Common myeloid progenitor, CD34-positive (primary cell): ENCODE data around the gene VPS4A.
A peak's percentile ranks its signal among the peaks of the same experiment; 100 is the strongest.

Source experiments
- CTCF ChIA-PET: fragments of 350-600 bp; sonication (Branson Sonifier 250); formaldehyde crosslinking; loops from one replicate; lab custom pipeline; 2021; ENCODE audit warnings: antibody characterized with exemption; lab: Charles Lee
- POLR2A ChIA-PET: fragments of 350-600 bp; sonication (Branson Sonifier 250); formaldehyde crosslinking; loops from one replicate; lab custom pipeline; 2021; ENCODE audit warnings: antibody characterized with exemption; lab: Charles Lee
- DNase-seq, 3 donors: peaks; one replicate each; pipeline versions ENCODE4 v3.0.0 to v3.0.0-alpha.2; 2013
- H3K27ac ChIP-seq, 2 experiments: 1 replicate in 1 of 2; 2 replicates in 1 of 2; pipeline ENCODE4 v1.7.0; 2013; ENCODE audit warnings: inconsistent platforms in 2 of 2, low read length in 2 of 2, mild to moderate bottlenecking in 2 of 2, low read depth in 1 of 2, moderate library complexity in 1 of 2; ENCODE audit not compliant: severe bottlenecking in 2 of 2, insufficient read depth in 1 of 2, poor library complexity in 1 of 2
- H3K27me3 ChIP-seq, 5 experiments: replicated peaks in 2 of 5; 1 replicate in 3 of 5; 2 replicates in 2 of 5; pipeline versions ENCODE4 v1.6.1 to v1.7.0; 2013; ENCODE audit warnings: low read length in 4 of 5, mild to moderate bottlenecking in 2 of 5, moderate library complexity in 2 of 5, inconsistent platforms in 1 of 5; ENCODE audit not compliant: insufficient read depth in 5 of 5, control insufficient read depth in 4 of 5
- H3K36me3 ChIP-seq, 4 experiments: 1 replicate in 2 of 4; 2 replicates in 2 of 4; pipeline versions ENCODE4 v1.6.1 to v1.7.0; 2013; ENCODE audit warnings: low read length in 3 of 4, control low read depth in 1 of 4, mild to moderate bottlenecking in 1 of 4; ENCODE audit not compliant: control insufficient read depth in 4 of 4, insufficient read depth in 4 of 4
- H3K4me1 ChIP-seq, 4 experiments: 1 replicate in 3 of 4; 2 replicates in 1 of 4; pipeline versions ENCODE4 v1.6.1 to v1.7.1; 2013; ENCODE audit warnings: low read length in 3 of 4, mild to moderate bottlenecking in 3 of 4, control low read depth in 1 of 4, inconsistent platforms in 1 of 4, moderate library complexity in 1 of 4; ENCODE audit not compliant: control insufficient read depth in 4 of 4, insufficient read depth in 4 of 4; ENCODE audit errors: control extremely low read depth in 1 of 4
- H3K4me3 ChIP-seq, 7 experiments: 1 replicate in 4 of 7; 2 replicates in 3 of 7; pipeline versions ENCODE4 v1.5.1 to v1.7.0; 2013; ENCODE audit warnings: mild to moderate bottlenecking in 7 of 7, low read length in 6 of 7, moderate library complexity in 6 of 7, inconsistent platforms in 2 of 7, low read depth in 2 of 7, control low read depth in 1 of 7; ENCODE audit not compliant: insufficient read depth in 4 of 7, control insufficient read depth in 1 of 7; ENCODE audit errors: extremely low read depth in 1 of 7
- H3K9me3 ChIP-seq, 5 experiments: 1 replicate in 4 of 5; 2 replicates in 1 of 5; pipeline versions ENCODE4 v1.6.1 to v1.7.1; 2013; ENCODE audit warnings: low read length in 4 of 5, mild to moderate bottlenecking in 2 of 5, inconsistent platforms in 1 of 5, low read depth in 1 of 5, moderate library complexity in 1 of 5; ENCODE audit not compliant: control insufficient read depth in 4 of 5, insufficient read depth in 2 of 5; ENCODE audit errors: control extremely low read depth in 1 of 5
- WGBS: methylation state at CpG from one replicate; pipeline ENCODE4 v1.1.5; 2013; ENCODE audit not compliant: insufficient coverage; 5-methylcytosine and 5-hydroxymethylcytosine counted together

Gene VPS4A

DNA sequence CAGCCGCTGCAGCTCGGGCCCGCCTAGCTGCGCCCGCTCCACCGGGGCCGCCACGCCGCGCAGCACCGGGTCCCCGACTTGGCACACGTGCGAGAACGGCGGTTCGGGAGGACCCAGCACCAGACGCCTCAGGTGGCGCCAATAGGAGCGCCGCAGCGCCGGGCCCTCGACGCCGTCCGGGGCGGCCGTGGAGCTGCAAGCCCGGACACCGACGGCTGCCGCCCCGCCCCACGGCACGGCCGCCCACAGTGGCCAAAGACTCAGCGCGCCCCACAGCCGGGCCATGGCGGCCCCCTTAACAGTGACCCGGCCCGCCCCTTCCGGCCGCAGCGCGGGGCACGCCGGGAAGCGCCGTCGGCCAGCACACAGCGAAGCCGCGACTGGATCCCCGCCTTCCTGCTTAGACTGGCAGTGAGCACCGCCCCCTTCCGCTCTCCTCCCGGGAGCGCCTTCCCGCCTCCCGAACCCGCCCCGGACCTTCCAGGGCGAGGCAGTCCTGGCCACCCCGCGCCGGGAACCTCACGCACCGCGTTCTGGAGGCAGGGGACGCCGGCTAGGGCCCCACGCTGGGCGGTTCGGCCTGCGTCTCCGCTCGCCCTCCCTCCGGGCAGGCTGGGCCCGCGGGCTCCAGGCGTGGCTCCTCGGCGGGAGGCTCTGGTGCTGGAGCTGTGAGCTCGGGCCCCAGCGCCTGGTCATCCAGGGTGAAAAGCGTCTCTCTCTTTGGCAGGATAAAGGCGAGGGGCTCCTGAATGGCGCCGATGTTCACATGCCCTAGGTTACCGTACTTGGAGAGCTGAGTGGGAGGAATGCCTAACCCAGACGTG is 19.3 kb downstream of the VPS4A start, which contains the start of gene PDF:
Gene PDF (minus strand): TSS at position 303 of the 824 bp plus-strand sequence. CDS start 18 bp downstream, at position 285.
- H3K27me3 ChIP-seq, result no peaks in the 10 kb centered on the region
- DNase-seq, result peak; percentile 75 to 85 (median 77)
- H3K27ac ChIP-seq, result peak within 1 kb of the TSS; percentile 33 to 83
- POLR2A ChIA-PET, result interaction anchor here (0.6 to 1.7 kb wide), 3 partner anchors 8 to 322 kb away, joined by 3 to 6 read pairs (median 3); partner anchors contain the start of genes COG8 and NIP7
- peaks cover 25 to 68% (median 47%) of the 10 kb centered on the region in 4 experiments for H3K36me3 ChIP-seq
- 0% methylated on average over 72 of the region's 93 CpGs for WGBS
- H3K9me3 ChIP-seq, result no peaks in the 10 kb centered on the region
- H3K4me3 ChIP-seq, result peak within 1 kb of the TSS; percentile 71 to 87 (median 81)
- peaks cover 0 to 48% (median 30%) of the 10 kb centered on the region in 4 experiments for H3K4me1 ChIP-seq
- CTCF ChIA-PET, result interaction anchor here (1.2 to 7.8 kb wide), 3 partner anchors 10 to 17 kb away, joined by 3 to 28 read pairs (median 5); partner anchors contain the start of gene VPS4A

DNA sequence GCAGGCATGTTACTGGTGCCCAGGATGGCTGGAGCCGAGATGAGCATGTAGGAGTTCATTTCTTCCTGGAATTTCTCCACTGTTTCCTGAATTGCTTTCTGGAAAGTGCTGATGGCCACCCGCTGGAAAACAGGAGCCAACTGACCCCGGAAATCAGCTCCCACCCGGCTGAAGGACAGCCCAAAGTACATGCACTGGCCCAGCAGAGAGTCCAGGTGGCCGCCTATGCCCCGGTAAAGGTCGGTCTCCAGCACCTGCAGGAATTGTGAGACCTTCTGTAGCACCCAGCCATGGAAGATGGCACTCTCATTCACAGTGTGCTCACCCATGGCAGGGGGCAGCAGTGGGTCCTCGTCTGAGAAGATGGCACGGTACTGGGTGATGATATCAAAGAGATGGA is 23.5 kb downstream of the VPS4A start:
- CTCF ChIA-PET, result interaction anchor here (1.6 kb wide), 1 partner anchor 16 kb away, joined by 3 read pairs; no protein-coding TSS in a partner anchor
- DNase-seq, result no peak
- POLR2A ChIA-PET, result no interaction called here
- no peak overlapping the region for H3K4me3 ChIP-seq
- H3K27ac ChIP-seq, result no peak overlapping the region
- H3K4me1 ChIP-seq, result peaks cover 5 to 29% (median 17%) of the 10 kb centered on the region in 4 experiments
- peaks cover 28 to 47% (median 35%) of the 10 kb centered on the region in 4 experiments for H3K36me3 ChIP-seq
- no peaks in the 10 kb centered on the region for H3K9me3 ChIP-seq
- no peaks in the 10 kb centered on the region for H3K27me3 ChIP-seq
- WGBS, result 98% methylated on average over 9 of the region's 9 CpGs

DNA sequence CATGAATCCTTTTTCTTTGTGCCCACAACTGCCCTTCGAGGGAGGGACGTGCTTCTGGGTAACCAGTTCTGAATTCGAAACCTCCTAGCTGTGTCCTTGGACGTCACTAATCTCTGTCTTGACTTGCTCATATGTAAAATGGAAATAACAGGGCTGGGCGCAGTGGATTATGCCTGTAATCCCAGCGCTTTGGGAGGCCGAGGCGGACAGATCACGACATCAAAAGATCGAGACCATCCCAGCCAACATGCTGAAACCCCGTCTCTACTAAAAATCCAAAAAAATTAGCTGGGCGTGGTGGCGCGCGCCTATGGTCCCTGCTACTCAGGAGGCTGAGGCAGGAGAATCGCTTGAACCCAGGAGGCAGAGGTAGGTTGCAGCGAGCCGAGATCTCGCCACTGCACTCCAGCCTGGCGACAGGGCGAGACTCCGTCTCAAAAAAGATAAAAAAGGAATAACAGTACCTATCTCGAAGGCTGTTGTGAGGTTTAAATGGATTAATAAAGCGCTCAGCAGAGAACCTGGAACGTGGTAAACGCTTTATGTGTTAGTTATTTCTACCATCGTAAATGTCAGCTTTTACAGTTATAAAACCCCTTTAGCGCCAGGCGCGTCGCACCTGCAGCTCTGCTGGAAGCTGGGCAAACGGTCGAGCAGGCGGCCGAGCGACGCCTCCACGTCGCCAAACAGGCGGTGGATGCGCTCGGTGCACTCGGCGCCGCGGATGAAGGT is 27.6 kb downstream of the VPS4A start:
- H3K27ac ChIP-seq, result peak overlapping the region; percentile 72 to 87
- H3K36me3 ChIP-seq, result peaks cover 26 to 52% (median 39%) of the 10 kb centered on the region in 4 experiments
- H3K4me3 ChIP-seq, result peak overlapping the region; percentile 72 to 97 (median 91)
- no peaks in the 10 kb centered on the region for H3K27me3 ChIP-seq
- peaks cover 10 to 32% (median 21%) of the 10 kb centered on the region in 4 experiments for H3K4me1 ChIP-seq
- ChIA-PET CTCF (interaction anchor here (0.8 to 2.6 kb wide), 7 partner anchors 10 to 48 kb away, joined by 3 to 6 read pairs (median 3); no protein-coding TSS in a partner anchor), POLR2A (interaction anchor here (0.6 to 1.4 kb wide), 2 partner anchors 8 to 49 kb away, joined by 3 to 6 read pairs; partner anchors contain the start of gene PDF)
- no peaks in the 10 kb centered on the region for H3K9me3 ChIP-seq
- WGBS, result 25% methylated on average over 46 of the region's 46 CpGs
- DNase-seq, result no peak

DNA sequence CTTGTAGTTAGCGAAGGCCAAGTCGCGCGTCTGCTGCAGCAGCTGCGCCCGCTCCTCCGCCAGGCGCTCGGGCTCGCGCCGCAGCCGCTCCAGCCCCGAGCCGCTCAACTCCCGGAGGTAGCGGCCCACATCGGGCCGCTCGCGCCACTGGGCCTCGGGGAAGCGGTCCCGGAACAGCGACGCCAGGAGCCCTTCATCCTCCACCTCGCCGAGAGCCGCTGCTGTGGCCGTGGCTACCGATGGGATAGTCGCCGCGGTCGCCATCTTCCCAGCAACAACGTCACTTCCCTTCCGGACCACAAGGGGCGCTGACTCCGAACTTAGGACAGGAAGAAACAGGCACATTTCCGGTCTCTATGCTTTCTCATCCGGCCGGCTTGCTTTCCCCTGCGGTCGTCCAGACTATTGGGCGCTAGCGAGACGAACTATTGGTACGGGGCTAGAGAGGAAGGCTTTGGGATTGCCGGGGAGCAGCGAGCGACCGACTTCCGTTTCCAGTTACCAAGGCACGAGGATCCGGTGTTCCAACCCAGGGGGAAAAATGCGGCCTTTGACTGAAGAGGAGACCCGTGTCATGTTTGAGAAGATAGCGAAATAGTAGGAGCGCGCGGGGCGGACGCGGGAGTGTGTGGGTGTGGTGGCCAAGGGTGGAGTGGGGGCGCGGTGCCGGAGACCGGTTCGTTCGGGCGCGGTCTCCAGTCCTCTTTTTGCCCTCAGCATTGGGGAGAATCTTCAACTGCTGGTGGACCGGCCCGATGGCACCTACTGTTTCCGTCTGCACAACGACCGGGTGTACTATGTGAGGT is 28.3 kb downstream of the VPS4A start, which contains the start of the genes COG8 and NIP7:
Gene COG8 (minus strand): TSS at position 276 of the 806 bp plus-strand sequence. CDS start 12 bp downstream, at position 264.
Gene NIP7 (plus strand): TSS at position 484 of the 806 bp plus-strand sequence. CDS start 58 bp downstream, at position 542.
- CTCF ChIA-PET, result interaction anchor here (0.8 to 1.7 kb wide), 4 partner anchors 27 to 47 kb away, joined by 3 to 6 read pairs (median 3); no protein-coding TSS in a partner anchor
- peak within 1 kb of the TSS; percentile 72 to 97 (median 91) for H3K4me3 ChIP-seq
- no peaks in the 10 kb centered on the region for H3K9me3 ChIP-seq
- DNase-seq, result peak; percentile 97
- 0% methylated on average over 71 of the region's 77 CpGs for WGBS
- H3K36me3 ChIP-seq, result peaks cover 23 to 44% (median 35%) of the 10 kb centered on the region in 4 experiments
- H3K4me1 ChIP-seq, result peaks cover 10 to 32% (median 21%) of the 10 kb centered on the region in 4 experiments
- POLR2A ChIA-PET, result interaction anchor here (0.6 to 1.4 kb wide), 2 partner anchors 9 to 48 kb away, joined by 3 to 6 read pairs; partner anchors contain the start of gene PDF
- H3K27ac ChIP-seq, result peak within 1 kb of the TSS; percentile 72 to 87
- no peaks in the 10 kb centered on the region for H3K27me3 ChIP-seq

- CTCF ChIA-PET, result interaction anchor here (0.9 to 1.7 kb wide), 4 partner anchors 11 to 189 kb away, joined by 3 to 6 read pairs (median 4); no protein-coding TSS in a partner anchor
Observed at GRCh38 chr16:69340095-69340644, 29.0 kb downstream of the VPS4A start.

More at GRCh38 chr16:69340095-69340644, 29.0 kb downstream of the VPS4A start:
- POLR2A ChIA-PET, result no interaction called here
- 7% methylated on average over 15 of the region's 16 CpGs for WGBS
- peak in 1 of 3 donors; percentile 17 for DNase-seq
- H3K4me1 ChIP-seq, result peaks cover 10 to 32% (median 21%) of the 10 kb centered on the region in 4 experiments
- no peaks in the 10 kb centered on the region for H3K9me3 ChIP-seq
- peak overlapping the region; percentile 72 to 87 for H3K27ac ChIP-seq
- no peaks in the 10 kb centered on the region for H3K27me3 ChIP-seq
- H3K4me3 ChIP-seq, result peak overlapping the region; percentile 72 to 97 (median 91)
- peaks cover 16 to 37% (median 29%) of the 10 kb centered on the region in 4 experiments for H3K36me3 ChIP-seq
